ENCODE results near the gene BID.

Gene BID

DNA sequence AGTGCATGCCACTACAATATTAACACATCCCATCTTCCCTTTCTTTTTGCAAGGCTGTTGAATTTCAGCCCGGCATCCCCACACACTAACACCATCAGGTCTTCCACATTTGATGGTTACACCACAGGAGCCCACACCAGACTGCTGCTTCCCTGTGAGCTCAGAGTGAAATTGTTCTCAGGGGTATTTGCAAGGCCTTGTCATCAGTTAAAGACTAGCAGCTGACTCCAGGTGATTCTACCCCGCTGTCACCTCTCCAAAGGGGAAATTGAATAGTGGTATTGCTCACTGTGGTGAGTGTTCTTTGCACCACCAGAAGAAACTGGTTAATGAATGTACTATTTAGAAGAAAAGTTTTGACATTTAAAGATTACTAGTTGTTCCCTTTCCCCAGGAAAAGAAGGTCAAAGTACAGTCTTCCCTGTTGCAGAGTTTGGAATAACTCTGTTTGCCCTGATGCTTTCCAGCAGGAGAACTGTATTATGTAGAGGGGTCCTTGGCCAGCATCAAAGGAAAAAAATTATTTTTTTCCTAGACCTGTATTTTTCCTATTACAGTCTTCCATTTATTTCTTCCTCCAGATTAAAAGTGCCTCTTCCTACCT lies 41.9 kb downstream of the BID start:
- DNase-seq, result peak; percentile 17

DNA sequence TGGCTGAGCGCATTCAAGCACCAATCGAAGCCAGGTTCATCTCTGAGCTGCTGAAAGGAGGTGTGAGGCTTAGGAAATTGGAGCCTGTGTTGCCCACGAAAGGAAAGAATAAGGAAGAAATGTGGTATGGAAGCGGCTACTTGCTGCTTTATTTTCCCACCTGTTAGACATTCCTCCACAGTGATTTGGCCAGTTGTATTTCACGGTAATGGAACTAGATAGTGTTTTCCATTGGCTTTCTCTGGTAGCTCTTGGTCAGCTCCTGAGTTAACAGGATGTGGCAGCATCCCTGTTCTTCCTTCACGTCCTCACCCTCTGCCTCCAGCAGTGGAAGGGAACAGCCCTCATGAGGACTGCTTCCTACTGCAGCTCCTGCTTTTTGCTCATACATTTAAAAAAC lies 44.7 kb downstream of the BID start:
- no peak for DNase-seq

DNA sequence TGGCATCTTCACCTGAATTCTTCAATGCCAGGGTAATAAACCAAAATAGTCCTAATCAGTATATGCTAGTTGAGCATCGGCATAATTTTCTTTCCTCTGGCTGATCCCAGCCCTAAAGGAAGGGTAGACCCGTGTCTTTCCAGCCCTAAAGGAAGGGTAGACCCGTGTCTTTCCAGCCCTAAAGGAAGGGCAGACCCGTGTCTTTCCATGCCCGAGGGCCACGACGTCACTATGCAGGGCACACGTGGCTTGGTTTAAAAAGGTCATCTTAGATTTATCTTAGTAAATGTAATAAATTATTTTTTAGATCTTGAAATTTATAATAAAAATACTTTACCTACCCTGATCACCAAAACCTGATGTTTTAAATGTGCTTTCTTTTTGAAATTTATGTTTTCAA lies 45.5 kb downstream of the BID start:
- DNase-seq, result no peak

DNA sequence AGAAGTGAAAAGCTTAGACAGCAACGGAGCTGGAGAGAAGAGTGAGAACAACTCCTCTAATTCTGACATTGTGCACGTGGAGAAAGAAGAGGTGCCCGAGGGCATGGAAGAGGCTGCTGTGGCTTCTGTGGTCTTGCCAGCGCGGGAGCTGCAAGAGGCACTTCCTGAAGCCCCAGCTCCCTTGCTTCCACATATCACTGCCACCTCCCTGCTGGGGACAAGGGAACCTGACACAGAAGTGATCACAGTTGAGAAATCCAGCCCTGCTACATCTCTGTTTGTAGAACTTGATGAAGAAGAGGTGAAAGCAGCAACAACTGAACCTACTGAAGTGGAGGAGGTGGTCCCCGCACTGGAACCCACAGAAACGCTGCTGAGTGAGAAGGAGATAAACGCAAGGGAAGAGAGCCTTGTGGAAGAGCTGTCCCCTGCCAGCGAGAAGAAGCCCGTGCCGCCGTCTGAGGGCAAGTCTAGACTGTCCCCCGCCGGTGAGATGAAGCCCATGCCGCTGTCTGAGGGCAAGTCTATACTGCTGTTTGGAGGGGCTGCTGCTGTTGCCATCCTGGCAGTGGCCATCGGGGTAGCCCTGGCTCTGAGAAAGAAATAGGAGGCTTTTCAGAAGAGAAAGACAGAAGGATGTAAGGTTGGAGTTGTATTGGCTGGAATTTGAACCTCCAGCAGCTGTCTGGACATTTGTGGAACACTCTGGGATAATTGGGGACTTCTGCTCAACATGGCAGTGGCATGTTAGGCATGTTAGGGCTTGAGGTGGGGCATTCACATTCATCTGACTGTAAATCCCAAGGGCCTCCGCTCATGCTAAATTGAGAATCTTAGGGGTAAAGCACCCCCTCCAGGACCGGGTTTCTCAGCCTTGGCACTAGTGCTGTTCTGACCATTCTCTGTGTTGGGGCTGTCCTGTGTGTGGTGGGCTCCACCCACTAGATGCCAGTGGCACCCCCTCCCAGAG lies 47.1 kb downstream of the BID start:
- DNase-seq, result no peak

DNA sequence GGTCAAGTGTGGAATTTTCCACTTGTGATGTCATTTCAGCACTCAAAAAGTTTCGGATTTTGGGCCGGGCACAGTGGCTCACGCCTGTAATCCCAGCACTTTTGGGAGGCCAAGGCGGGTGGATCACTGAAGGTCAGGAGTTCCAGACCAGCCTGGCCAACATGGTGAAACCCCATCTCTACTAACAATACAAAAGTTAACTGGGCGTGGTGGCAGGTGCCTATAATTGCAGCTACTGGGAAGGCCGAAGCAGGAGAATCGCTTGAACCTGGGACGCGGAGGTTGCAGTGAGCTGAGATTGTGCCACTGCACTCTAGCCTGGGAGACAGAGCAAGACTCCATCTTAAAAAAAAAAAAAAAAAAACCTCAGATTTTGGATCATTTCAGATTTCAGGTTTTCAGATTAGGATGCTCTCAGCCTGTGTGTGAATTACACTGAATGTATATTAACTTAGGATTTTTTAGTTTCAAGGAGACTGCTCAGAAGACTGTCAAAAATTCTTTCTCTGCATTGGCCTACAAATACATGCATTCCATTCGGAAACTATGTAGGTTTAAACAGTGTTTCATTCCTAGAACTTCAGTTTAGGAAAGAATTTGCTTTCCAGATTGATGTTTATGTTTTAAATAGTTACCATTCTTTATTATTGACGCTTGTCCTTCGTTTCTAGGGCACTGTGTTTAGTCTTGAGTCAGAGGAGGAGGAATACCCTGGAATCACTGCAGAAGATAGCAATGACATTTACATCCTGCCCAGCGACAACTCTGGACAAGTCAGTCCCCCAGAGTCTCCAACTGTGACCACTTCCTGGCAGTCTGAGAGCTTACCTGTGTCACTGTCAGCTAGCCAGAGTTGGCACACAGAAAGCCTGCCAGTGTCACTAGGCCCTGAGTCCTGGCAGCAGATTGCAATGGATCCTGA lies 48.0 kb downstream of the BID start:
- no peak for DNase-seq

DNA sequence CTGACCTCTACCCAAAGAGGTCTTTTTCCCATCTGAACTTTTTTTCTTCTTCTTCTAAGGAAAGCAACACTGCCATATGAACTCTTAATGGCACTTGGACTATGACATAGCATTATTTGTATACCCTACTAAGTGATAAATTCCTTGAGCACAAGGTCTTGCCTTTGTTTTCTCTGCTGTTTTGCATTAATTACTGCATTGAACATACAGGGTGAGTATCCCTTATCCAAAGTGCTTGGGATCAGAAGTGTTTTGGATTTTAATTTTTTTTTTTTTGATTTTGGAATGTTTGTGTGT lies 48.8 kb downstream of the BID start:
- DNase-seq, result no peak

DNA sequence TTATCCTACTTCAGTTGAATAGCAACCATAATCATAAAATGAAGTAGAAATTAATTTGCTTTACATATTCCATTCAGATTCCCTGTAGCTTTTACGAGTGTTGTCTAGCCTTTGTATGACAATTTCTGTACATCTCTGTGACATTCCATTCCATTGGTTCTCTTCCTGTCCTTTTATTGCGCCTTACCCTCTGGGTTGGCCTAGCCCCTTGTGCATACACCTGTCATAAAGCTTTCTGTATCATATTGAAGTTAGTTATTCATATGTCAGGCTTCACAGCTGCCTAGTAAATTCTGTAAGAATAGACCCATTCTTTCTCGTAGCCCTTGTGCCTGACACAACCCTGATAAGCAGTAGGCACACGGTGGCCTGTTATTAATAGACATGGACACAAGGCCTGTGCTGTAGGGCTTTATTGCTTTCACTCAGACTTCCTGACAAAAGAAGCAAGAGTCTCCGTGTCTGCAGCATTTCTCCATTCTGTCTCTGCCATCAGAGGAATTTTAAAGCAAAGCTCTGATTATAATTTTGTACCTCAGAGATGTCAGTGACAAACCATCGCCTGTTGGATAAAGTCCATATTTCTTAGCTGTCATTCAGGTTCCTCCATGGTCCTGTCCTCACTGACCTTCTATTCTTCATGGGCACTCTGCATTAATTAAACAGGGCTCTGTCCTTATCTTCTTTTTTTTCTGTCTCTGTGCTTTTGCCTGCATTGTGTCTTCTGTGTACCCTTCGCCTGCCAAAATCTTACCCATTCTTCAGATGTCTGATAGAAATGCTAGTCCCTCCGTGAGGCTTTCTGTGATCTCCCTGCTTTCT lies 49.4 kb downstream of the BID start:
- DNase-seq, result no peak

DNA sequence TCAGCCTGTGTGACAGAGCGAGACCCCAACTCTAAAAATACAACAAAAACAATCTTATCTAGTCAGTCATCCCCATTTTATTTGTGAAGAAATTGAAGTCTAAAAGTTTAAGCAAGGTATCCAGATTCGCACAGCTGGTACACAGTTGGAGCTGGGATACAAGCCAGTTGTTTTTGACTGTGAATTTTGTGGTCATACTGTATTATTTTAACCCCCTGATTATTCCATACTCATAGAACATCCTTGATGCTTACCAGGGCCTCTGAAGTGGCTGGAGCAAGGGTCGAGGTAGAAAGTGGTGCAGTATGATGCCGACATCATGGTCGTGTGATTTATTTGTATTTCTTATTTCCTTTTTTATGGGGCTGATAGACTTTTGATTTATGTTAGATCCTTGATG lies 50.0 kb downstream of the BID start:
- DNase-seq, result no peak

DNA sequence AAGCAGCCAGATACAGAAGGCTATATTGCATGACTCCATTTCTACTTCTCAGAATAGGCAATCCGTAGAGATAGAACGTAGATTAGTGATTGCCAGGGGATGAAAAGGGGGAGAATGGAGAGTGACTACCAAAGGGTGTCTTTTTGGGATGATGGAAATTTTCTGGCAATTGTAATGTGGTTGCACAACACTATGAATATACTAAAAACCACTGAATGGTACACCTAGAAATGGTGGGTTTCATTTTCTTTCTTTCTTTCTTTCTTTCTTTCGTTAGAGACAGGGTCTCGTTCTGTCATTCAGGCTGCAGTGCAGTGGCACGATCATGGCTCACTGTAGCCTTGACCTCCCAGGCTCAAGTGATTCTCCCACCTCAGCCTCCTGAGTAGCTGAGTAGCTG lies 54.4 kb downstream of the BID start:
- DNase-seq, result no peak

DNA sequence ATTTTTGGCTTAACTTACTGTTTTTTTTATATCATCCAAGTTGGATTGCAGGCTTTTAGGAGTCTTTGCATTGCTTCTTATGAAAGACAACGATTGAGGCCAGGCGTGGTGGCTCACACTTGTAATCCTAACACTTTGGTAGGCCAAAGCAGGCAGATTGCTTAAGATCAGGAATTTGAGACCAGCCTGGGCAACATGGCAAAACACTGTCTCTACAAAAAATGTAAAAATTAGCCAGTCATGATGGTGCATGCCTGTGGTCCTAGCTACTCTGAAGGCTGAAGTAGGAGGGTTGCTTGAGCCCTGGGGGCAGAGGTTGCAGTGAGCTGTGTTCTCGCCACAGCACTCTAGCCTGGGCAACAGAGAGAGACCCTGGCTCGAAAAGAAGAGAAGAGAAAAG lies 56.6 kb downstream of the BID start:
- no peak for DNase-seq

DNA sequence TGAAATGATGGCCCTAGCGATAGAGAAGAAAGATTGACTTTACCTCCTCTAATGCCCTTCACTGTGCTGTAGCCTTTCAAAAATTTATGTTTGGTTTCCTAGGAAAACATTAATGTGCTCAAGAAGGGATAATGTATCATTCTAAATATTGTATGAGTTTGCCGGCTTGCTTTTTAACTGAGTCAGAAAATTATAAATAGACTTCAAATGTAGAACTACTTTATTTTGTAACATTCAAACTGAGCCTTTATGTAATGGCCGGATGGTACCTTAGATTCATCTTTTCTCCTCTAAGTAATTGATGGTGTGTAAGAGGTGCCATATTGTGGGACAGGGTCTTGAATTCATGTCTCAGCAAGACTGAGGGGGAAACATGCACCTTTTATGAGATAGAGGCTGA lies 57.7 kb downstream of the BID start:
- no peak for DNase-seq

DNA sequence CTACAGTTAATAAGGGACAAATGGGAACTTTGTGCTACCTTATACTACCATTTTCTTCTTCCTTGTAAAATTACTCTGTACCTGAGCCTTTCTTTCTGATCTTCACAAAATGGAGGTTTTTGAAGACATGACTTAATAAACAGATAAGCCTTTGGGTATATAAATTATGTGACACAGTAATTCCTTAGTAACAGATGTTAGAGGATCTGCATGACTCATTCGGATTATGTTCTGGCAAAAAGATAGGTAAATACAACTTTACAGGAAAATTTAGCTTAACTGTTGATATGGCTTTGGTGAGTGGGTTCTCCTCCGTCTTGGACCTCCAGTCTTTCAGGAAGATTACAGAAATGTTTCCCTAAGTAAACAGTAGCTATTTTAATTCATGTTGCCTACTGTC lies 61.8 kb downstream of the BID start:
- DNase-seq, result no peak

DNA sequence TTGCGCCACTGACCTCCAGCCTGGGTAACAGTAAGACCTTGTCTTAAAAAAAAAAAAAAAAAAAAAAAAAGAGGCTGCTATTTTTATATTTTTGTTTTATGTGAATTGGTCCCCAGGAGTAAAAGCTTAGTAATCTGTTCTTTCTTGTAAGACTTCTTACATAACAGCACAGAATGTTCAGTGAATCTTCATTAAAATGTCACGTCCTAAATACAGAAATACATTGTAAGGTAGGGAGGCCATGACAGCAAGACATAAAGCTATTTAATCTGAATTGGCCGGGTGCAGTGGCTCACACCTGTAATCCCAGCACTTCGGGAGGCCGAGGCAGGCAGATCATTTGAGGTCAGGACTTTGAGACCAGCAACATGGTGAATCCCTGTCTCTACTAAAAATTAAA lies 64.2 kb downstream of the BID start:
- no peak for DNase-seq

DNA sequence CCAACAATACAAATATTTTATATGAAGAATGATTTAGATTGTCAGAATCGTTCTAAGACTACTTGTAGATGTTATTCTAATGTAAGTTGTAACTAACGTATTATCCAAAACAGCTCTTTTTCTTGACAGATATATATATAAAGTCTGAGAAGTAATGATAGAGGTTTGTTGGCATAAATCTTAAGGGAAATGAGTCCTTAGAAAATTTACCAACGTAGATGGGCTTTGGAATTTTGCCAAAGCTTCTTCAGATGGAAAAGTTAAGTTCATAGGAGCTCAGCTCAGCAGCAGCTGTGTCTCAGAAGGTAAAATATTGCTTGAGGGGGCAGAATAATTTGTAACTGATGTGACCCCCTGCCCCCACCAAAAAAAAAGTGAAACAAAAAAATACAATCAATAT lies 66.7 kb downstream of the BID start:
- DNase-seq, result no peak

DNA sequence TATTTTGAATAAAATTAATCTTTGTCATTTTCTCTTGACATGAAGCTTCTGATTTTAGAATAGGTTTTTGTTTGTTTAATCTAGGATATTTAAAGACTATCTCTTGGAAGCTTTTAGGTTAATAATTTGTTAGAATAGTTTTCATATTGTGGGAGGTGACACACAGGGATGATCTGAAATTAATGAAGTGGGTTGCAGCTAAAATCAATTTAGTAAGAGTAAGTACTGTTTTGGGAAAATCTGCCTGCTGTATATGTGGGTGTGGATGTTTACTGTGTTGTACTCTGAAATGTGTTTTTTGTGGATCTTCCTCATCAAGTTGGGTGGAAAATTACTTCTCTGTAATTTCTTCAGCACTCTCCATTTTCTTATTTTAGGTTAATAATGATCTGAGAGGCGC lies 67.3 kb downstream of the BID start:
- no peak for DNase-seq

DNA sequence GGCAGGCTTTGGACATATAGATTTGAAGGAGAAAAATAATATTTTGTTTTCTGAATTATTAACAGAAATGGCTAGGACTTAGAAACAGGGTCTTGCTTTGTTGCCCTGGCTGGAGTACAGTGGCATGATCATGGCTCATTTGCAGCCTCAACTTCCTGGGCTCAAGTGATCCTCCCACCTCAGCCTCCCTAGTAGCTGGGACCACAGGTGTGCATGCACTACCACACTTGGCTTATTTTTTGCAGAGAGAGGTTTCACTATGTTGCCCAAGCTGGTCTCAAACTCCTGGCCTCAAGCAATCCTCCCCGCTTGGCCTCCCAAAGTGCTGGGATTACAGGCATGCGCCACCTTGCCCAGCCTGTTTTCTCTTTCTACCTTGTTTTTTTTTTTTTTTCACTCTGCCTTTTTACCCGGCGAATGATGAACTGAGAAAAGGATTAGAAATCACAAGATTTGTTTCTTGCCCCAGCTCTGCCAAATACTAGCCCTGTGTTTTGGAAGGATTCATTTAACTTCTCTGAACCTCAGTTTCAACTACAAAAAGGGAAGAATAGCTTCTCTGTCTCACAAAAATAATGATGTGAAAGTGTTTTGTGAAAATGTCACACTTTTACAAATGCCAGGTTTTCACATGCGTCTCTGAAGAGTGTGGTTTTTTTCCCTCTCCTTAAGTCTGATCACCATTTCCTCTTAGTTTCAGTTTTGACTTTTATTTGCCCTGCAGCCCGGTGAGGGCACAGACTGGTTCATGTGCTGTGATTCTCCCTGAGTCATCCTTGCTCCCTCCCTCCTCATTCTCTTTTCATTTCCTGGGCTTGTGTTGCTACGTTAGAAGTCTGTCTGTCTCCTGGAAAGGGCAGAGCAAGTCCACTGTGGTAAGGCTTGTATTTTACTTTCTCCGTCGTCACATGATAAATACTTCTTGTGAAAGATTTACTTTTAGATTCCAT lies 68.0 kb downstream of the BID start:
- DNase-seq, result peak; percentile 45

DNA sequence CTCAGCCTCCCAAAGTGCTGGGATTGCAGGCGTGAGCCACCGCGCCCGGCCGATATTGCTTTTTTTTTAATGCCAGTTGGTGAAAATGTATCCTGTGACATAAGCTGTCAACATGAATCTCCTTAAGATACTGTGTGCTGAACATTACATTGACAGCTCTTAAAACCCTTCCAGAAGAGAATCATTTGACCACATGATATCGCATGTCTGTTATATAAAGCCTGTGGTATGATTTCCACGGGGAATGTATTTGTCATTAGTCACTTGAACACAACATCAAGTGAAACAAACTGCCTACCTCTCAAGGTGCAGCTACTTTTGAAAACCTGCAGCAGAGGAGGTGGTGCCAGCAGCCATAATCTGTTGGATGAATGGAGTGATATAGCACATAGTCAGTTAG lies 68.7 kb downstream of the BID start:
- no peak for DNase-seq

DNA sequence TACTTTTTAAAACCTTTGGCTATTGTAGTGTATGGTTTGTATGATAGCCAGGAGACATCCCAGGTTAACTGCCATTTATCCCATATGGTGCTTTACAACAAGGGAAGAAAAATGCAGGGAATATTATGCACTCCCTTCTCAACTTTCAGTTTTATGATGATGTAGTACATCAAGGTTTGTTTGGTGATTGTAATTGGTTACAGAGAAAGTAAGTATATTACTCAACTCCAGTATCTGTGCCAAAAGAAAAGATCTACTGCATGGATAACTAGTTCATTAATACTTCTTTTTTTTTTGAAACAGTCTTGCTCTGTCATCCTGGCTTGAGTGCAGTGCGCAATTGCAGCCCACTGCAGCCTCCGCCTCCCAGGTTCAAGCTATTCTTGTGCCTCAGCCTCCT lies 70.5 kb downstream of the BID start:
- DNase-seq, result no peak

DNA sequence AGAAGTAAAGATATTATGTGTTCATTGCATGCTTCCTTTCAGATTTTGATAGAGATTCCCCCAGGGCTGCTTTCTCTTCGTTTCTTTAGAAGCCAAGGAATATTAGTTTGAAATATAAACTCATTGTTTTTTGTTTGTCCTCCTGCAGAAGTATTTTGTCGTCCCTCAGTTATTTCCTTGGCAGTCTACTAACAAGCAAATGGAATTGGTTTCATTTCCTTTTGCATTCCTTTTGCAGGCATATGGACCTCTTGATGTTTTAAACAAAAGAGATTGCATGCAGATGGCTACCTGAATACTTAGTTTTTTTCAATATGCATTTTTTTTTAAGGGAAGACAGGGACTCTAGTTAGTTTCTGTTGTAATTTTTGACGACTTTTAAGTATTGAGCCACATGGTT lies 73.5 kb downstream of the BID start:
- no peak for DNase-seq

DNA sequence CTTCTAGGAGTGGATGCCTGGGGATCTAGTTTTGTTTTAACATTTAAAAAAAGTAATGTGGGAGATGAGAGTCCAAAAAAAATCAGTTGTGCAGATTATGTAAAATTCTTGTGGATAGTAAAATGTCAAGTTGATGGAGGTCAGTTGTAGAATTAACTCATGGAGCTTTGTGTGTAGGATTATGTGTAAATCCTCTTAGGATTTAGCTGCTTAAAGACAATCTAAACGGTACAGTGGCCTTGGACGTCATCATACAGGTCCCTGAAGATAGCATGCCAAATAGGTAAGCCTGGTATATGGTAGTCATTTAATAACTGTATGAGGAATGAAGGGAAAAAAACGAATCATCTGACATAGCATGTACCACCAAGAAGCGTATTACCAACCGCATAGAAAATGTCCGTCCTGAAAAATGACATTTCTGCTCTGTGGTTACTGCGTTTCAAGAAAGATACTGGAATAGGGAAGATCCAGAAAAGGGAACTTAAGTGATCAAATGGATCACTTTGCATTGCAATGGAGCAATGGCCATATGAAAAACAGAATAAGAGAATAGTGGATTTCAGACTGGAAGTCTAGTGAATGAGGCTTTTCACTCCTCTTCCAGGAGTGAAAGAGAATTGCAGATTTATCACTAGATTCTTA lies 74.5 kb downstream of the BID start:
- DNase-seq, result no peak

DNA sequence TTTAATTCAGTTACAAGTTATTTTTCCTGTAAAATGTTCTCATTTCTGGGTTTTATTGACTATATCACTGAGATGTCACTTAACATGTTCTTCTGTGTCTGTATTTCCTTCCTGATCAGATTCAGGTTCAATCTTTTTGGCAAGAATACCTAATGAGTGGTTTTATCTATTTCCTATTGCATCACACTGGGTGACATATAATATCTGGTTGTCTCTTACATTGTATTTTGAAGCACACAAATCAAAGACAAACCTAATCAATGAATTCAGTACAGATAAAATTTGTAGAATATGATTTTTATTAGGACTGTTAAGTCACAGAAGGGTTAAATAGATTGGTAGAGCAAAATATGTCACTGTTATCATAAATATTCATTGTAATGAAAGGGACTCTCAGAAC lies 75.3 kb downstream of the BID start:
- DNase-seq, result no peak
